Activated CD8-positive, alpha-beta memory T cell treated with anti-CD3 and anti-CD28 coated beads, Interleukin-2, amount 50 U/mL, for 24 hours (primary cell): ENCODE measurements around the gene PRKCH.

ENCODE experiments used
- DNase-seq: peaks from one replicate; pipeline ENCODE4 v3.0.0-alpha.2; 2020; ENCODE audit errors: extremely low read depth

Gene PRKCH

DNA sequence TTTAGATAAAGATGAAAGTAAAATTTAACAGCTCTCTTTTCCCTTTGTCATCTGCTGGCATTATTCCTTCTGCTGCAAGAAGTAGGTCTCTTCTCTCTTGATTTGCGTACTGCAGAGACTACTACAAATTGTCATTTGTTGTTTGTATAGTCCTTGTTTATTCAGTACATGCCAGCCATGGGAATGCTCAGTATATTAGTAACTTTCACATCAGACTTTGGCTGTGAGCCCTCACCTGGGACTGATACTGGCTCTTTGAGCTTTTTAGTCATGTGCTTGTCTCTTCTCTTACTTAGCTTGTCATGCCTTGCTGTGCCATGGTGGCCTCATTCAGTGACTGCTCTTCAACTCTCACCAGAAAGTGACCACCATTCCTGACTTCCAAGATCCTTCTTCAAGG is 169.8 kb downstream of the PRKCH start:
- no peak for DNase-seq

GRCh38 chr14:61491876-61492434 is 170.6 kb downstream of the PRKCH start:
- no peak for DNase-seq

GRCh38 chr14:61492474-61492873 is 171.1 kb downstream of the PRKCH start:
- no peak for DNase-seq

- DNase-seq, result no peak
Observed at GRCh38 chr14:61493239-61493638, 171.9 kb downstream of the PRKCH start.

- no peak for DNase-seq
Observed at GRCh38 chr14:61494018-61494417, 172.6 kb downstream of the PRKCH start.

- no peak for DNase-seq
Observed at GRCh38 chr14:61495809-61496208, 174.4 kb downstream of the PRKCH start.

- no peak for DNase-seq
Observed at GRCh38 chr14:61498303-61498702, 176.9 kb downstream of the PRKCH start.

DNA sequence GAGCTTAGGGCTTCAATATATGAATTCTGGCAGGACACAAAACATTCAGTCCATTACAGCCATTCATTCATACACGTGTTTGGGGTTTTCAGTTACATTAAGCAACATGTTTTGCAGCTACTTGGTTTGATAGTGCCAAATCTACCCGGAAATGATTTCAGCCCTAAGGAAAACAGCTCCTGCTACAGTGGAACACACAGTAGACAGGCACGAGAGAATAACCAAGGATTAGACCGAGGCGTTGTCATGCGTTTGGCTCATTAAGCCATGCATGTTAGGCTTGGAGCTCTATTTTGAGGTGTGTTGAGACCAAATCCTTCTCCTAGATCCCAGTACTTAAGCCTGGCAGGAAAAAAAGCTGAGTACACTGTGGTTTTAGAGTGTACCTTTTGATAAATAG is 177.4 kb downstream of the PRKCH start:
- no peak for DNase-seq

DNA sequence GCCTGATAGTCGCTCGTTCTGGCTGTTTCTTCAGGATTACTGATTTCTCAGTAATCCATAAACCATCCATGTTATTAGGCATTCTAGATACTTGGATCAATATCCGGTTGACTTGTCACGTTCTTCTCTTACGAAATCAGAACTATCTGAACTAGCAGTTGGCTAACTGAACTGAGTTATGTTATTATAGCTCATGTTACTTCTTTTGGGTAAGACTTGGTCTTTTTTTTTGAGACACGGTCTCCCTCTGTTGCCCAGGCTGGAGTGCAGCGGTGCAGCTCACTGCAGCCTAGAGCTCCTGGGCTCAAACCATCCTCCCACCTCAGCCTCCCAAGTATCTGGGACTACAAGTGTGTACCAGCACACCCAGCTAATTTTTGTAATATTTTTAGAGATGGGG is 178.6 kb downstream of the PRKCH start:
- no peak for DNase-seq

DNA sequence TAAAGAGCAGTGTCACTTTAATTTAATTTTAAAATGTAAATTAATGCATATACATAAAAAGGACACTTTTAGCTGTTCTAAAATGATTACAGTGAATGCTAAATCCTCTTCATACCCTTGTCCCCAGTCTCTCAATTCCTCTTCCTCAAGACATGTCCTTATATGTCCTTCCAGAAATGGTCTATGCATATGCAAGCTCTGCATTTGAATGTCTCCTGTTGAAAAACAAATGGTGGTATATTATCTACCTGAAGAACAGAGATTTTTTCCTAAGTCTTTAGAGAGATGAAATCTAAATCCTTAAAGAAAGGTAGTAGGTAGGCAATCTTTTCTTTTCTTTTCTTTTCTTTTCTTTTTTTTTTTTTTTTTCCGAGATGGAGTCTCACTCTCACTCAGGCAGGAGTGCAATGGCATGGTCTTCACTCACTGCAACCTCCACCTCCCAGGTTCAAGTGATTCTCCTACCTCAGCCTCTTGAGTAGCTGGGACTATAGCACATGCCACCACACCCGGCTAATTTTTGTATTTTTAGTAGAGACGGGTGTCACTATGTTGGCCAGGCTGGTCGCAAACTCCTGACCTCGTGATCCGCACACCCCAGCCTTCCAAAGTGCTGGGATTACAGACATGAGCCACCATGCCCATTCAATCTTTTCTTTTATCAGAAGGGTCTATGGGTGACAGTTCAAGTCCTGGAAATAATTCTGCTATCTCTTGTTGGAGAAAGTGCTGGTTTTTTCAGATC is 180.5 kb downstream of the PRKCH start:
- DNase-seq, result no peak

DNA sequence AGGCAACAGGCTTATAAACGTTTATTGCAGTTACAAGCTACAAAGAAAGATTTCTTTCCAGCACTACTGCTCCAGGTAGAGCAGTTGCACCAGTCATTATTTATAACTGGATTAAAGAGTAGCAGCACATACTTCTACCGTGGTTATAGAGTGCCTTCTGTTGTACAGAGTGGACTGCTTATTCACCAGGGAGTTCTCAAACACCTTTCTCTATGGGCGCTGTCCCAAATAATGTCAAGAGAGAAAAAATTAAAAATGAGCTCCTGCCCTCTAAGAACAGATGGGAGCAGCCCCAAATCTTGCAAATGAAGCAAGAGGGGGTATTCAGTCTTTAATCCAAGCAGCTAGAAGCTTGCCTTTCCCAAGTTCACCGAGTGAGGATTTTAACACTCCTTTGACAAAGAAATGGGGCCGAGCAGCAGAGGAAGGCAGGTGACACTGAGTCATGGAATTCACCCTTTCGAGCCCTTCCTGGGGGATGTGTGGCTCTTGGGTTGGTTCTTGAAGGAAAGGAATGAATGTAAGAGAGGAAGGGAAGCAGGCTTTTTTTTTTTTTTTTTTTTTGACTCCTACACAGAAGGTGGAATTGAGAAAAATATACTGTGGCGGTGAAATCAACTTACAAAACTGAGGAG is 181.2 kb downstream of the PRKCH start:
- DNase-seq, result no peak

DNA sequence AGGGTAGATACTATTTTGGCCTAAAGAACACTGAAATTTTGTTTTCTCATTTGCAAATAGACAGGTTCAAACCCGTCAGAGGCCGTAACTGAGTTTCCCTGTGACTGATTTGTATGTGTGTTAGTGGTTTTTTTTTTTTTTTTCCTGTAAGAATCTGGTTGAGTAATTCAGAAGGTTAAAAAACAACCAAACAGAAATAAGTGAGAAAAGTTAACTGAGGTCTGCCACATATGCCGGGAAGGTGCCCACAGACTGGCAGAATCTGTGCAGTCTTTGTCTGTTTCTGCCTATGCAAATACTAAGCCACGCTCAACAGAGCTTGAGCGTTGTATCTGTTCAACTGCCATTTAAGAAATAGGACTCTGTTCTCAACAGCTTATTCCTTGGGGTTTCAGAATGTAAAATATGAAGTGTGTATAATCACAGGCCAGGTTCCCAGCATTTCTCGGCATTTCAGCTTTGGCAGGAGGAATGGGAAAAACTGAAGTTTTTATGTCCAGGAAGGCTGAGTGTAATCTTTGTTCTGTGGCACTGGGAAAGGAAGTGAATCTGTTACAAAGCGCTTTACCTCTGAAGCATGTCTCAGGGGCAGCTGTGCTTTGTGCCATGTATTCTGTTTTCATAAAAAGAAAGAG is 181.9 kb downstream of the PRKCH start:
- peak; percentile 29 for DNase-seq

DNA sequence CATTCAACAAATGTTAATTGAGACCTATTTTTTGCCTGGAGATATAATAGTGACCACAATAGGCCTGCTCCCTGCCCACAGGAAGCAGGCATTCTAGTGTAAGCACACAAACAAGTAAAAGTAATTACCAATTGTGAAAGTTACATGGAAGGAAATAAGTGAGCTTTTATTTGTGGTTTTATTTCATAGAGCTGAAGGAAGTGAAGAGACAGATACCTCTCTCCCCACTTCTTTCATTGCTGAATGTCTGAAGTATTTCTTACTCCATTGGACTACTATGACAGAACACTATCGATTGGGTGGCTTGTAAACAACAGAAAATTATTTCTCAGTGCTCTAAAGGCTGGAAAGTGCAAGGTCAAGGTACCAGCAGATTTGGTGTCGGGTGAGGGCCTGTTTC is 183.5 kb downstream of the PRKCH start:
- DNase-seq, result no peak

DNA sequence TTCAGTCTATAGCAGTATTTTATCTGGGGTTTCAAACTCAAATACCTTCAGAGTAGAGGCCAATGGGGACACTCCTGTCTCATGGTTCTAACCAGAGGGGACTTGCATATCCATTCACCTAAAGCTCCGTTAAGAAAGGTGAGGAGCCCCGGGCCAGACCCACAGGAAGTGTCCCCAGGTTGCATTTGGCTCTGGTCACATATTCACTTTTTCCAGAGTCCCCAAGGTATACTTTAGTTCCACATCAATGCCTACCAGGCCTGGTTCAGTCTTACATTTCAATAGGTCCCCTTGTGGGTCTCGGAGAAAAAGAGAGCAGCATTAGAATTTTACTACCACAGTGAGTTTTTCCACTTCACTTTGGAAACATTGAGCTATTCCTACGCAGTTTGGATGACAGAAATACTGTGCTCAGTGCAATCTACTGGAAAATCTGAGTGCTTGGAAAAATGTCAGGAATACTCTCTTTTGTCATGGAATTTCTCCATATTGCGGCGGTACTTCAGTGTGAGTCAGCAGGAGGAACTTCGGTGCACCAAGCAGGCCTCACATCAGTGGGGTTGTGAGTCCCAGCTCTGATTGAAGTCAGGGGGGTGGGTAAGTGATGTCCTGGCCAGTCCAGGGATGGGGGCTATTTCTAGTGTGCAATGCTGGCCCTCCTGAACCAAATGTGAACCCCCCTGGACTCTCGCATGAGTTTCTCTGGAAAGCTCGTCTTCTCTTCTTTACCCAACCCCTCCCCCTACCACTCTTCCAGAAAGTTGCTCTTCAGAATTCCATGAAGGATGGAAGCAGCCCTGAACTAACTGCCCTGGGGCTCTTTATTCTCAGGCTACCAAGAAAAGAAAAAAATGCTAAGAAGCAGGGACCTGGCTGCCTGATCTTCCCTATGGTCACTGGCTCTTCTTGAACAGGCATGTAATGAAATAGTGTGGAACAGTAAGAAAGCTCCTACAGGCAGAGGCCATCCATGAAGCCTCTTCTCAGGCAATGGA is 184.7 kb downstream of the PRKCH start:
- DNase-seq, result no peak

GRCh38 chr14:61508526-61508925 is 187.1 kb downstream of the PRKCH start:
- no peak for DNase-seq

DNA sequence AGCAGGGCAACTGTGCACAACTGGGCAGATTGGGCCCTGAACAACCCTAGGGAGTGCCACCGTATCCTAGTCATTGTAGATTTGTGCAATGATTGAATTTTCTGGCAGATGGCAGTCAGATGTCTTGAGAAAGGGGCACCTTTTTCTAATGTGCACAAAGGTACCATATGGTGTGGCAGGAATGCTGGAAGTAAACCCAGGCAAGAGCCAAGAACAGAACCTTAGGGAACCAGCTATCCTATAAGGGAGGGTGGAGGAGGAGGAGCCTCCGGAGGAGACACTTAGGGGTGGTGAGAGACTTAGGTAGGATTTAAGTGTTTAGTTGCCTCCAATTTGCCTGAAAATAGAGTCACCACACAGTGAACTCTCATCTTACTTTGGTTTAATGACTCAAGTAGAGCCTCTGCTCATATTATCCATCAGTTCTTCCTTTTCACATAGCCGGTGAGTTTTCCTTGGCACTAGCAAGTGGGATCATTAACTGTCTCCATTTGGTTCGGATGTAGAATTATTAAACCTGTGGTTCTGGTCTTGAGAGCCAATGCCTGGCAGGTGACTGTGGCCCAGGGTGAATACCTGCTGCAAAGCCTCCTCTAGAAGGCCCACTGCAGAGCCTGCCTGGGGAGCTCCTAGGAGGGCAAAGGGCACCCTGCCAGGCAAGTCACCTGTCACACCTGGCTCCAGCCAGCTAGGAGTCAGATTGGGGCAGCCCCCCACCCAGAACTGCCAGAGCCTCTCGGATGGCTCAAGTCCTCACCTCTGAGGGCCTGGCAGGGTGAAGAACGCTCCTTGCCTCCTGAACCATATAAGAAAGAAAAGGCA is 189.6 kb downstream of the PRKCH start:
- DNase-seq, result no peak

- peak; percentile 45 for DNase-seq
Observed at GRCh38 chr14:61511558-61511948, 190.2 kb downstream of the PRKCH start.

DNA sequence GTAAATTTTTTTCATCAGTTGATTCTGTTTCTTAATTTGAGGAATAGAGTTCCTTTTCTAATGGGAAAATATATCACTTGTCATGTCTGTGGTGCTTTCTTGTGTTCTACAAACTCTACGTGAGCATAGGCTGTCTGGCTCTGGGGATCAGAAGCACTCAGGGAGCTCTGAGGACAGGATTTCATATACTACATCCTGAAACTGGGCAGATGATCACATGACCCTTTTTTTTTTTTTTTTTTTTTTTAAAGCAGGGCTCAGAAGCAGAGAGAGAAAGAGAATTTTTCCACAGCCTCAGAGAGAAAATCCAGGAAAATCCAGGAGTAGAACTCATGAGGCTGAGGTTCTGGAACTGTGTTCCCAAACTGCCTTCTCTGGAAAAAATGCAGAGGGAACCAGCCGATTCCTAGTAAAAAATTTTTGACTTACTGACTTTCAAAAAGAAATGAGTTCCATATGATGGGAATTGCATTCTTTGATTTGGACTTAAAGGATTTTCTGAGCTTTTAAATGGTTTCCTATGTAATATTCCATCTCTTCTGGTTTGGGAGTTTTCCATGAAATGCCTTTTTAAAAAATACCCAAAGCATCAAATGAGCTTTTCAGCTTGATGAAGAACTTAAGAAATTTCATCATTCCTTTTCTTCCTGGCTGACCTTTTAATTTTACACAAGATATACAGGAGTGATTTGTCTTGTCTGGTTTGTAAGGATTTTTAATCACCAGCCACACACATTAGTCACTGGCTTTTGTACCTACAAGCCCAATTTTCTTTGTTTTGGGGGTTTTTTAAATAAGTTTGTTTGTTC is 190.9 kb downstream of the PRKCH start:
- DNase-seq, result no peak

- DNase-seq, result no peak
Observed at GRCh38 chr14:61513986-61514830, 192.8 kb downstream of the PRKCH start.
